GM12801 (cell line): Measurements from ENCODE around the gene GAK.

Source experiments
- TF ChIP-seq, protein P1 (sequence below): IDR thresholded peaks from one replicate; pipeline ENCODE4 v1.5.1; 2011; ENCODE audit warnings: control low read depth; ENCODE audit not compliant: insufficient read length; ENCODE audit errors: extremely low read depth

GAK gene

DNA sequence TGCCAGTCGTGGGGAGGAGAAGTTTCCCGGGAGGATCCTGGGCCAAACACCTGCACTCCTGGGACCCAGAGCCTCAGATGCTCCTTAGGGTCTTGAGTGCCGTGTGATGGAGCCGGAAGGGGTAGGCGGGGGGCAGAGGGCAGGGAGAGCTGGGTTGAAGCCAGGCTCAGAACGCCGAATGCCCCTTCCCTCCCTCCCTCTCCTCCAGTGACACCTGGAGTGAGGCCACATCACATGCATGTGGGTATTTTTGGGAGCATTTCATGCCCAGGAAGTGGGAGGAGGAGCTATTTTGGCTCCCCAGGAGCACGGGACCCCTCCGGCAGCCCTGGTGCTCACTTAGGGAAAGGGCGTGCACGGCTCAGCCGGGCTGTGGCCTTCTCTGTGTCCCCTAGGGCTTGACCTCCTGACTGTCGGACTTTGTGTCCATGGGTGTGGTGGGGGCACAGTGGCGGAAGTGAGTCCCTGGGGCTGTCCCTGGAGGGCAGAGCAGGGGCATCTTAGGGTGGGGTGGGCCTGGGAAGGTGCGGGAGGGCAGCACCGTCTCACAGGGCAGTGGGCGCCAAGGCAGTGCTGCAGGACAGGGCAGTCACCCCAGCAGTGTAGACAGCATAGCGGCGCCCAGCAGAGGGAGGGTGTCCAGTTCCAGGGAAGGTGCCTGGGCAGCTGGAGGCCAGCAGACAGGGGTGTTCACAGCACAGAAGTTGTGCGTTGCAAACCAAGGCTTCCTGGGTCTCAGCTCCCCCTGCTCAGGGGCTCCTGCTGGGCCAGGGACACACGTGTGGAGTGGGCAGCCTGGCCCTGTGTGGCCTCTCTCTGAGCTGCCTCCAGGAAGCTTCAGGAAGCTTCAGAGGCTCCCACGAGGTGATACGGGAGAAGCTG, 101.3 kb downstream of the GAK start:
- TF ChIP-seq, protein P1, sequence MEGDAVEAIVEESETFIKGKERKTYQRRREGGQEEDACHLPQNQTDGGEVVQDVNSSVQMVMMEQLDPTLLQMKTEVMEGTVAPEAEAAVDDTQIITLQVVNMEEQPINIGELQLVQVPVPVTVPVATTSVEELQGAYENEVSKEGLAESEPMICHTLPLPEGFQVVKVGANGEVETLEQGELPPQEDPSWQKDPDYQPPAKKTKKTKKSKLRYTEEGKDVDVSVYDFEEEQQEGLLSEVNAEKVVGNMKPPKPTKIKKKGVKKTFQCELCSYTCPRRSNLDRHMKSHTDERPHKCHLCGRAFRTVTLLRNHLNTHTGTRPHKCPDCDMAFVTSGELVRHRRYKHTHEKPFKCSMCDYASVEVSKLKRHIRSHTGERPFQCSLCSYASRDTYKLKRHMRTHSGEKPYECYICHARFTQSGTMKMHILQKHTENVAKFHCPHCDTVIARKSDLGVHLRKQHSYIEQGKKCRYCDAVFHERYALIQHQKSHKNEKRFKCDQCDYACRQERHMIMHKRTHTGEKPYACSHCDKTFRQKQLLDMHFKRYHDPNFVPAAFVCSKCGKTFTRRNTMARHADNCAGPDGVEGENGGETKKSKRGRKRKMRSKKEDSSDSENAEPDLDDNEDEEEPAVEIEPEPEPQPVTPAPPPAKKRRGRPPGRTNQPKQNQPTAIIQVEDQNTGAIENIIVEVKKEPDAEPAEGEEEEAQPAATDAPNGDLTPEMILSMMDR: no peak

DNA sequence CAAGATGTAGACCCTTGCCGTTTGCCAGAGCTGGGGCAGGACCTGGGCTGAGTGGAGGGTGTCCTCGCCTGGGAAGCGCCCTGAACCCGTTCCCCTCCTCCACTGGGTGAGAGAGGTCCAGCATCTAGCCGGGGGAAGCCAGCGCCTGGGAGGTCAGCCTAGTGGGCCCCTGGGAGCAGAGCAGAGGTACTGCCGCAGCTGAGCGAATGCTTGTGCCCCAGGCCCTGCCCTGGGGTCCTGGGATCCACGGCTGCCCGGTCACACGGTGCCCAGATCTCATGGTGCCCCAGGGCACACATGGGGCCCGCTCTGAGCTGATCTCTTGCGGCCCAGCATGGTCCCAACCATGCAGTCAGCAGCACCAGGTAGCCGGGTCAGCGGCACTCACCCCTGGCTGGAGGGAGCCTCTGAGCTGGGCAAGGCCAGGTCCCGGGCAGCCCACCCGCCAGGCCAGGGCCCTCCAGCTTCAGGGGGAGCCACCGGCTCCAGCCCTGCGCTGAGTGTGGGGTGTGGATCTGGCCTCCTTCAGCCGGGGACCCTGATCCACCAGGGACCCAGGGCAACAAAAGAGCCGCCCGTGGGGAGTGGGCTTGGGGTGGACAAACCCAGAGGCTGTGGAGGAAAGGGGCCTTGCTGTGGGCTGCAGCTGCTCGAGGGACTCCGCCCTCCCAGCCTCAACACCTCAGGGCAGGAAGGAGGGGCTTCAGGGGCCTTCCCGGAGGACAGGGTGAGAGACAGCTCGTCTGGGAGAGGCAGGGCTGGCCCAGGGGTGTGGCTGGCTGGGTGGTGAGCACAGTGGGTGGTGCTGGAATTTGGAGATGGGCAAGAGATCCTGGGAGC, 102.1 kb downstream of the GAK start:
- TF ChIP-seq, protein P1: no peak

DNA sequence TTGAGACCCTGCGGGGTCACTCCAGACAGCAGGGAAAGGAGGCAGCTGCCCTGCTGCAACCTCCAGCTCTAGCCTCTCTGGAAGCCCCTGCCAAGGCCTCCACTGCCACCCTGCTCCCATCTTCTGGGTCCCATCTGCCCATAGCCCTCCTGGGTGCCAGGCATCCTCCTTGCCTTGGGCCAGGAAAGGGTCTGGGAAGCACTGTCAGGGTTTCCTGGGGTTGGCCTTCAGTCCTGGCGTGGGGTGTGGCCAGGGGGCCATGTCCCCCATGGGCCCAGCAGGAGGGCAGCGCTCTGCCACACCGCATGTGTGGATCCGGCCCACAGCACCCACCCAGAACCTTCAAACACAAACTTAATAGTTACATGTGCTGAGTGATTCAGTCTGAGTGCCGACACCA, 102.8 kb downstream of the GAK start:
- TF ChIP-seq, protein P1: no peak

DNA sequence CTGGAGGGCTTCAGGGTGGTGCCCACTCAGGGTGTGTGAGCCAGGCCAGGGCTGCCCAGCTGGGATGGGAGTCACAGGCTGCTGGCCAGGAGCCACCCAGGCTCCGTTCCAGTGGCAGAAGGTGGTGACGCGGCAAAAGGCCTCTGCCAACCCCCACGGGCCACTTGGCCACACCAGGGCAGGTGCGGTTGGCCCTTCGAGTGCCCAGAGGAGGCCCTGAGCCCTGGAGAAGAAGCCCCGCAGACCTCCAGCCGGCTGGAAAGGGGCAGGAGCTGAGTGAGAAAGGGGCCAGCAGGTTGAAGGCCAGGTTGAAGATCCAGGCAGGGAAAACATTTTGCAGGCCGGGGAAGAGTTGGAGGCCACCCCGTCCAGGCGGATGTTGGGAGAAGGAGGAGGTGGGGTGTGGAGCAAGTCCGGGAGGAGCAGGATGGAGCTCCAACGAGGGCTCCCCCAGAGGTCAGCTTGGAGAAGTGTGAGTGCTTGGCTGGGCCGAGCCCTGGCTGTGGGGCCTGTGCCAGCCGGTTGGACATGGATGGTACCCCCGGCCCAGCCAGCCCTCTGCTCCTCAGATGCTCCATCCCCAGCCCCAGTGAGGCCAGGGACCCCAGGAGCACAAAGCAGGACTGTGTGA, 103.4 kb downstream of the GAK start:
- TF ChIP-seq, protein P1: no peak

DNA sequence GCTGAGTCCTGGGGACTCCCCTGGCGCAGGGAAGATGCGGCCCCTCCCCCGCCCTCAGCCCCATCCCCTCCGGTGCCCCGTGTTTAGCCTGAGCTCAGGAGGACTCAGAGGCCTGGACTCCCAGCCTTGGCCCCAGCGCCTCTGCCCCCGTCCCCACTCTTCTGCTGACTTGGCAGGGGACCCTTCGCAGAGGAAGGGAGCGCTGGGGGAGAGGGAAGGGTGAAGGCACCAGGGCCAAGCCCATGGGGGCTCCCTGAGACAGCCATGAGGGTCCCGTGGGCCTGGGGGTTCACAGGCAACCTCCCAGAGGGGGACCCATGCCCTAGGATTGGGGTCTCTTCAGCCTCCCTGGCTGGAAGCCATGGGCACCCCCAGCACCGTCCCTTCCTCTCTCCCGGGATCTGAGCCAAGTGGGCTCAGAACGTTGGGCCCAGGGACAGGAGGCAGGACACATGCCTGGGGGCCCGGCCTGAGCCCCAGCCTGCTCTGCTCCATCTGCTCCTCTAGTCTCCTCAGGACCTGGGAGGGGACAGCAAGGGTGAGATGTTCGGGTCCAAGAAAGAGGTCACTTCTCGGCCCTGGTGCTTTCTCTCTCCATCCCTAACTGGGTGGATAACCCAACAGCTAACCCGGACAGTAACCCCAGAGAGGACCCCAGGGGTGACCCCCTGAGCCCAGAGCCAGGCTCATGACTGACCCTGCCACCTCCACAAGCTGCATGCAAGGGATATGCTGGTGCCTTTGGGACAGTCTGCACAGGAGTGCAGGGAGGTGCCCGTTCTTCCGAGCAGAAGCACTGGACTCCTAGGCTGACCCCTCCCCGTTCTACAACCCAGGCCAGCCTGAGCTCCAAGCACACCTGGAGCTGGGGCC, 104.7 kb downstream of the GAK start:
- TF ChIP-seq, protein P1: no peak

DNA sequence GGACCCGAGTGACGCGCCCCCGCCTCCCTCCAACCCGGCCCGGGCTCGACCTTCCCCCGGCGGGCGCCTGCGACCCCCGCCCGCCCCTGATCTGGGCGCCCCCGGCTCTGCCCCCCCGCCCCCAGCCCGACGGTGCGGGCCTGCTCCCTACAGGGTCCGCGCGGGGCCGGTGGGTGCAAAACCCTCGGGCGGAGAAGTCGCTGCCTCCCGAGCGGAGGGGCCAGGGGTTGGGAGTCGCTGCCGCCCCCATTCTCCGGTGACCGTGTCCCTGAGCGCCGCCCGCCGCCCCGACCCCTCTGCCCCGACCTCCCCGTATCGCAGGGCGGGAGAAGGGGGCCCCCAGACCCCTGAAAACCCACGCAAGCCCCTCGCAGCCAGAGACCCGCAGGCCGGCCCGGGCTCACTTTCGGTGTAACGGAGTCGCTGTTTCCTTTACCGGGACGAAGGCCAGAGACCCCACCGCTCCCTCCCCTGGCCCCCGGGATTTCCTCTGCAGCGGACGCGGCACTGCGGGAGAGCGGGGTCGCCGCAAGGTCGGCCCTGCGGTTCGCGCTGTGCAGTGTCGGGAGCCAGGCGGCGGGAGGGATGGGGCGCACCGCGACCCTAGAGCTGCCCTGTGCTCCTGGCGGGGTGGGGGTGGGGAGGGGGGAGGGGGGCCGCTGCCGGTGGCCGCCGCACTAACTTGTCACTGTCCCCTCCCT, 105.5 kb downstream of the GAK start:
- TF ChIP-seq, protein P1: no peak
